GM12864 (cell line): ENCODE data around the gene HLF.

ENCODE experiments used
- DNase-seq: peaks from one replicate; pipeline ENCODE4 v3.0.0-alpha.2; 2011; ENCODE audit warnings: low read depth
- H3K4me3 ChIP-seq: 2 replicates; pipeline ENCODE4 v1.5.1; 2011; ENCODE audit warnings: mild to moderate bottlenecking, low read depth, low read length, control low read depth
- CTCF ChIP-seq: IDR thresholded peaks from 2 replicates; pipeline ENCODE4 v1.5.1; 2011; ENCODE audit warnings: low read depth, mild to moderate bottlenecking, moderate library complexity, low read length, control low read depth, inconsistent platforms; ENCODE audit errors: missing control alignments

The HLF gene

GRCh38 chr17:55268649-55269480, 4.1 kb downstream of the HLF start:
- no peak overlapping the region for H3K4me3 ChIP-seq
- DNase-seq = no peak
- no peak for TF ChIP-seq CTCF

- no peak for TF ChIP-seq CTCF
- no peak overlapping the region for H3K4me3 ChIP-seq
- DNase-seq = no peak
Measured at GRCh38 chr17:55269894-55270293, 5.1 kb downstream of the HLF start.

- DNase-seq = no peak
- H3K4me3 ChIP-seq = no peak overlapping the region
- no peak for TF ChIP-seq CTCF
Measured at GRCh38 chr17:55271223-55271571, 6.4 kb downstream of the HLF start.

GRCh38 chr17:55271958-55272710, 7.4 kb downstream of the HLF start:
- no peak overlapping the region for H3K4me3 ChIP-seq
- no peak for TF ChIP-seq CTCF
- DNase-seq = no peak

GRCh38 chr17:55272711-55273578, 8.2 kb downstream of the HLF start:
- TF ChIP-seq CTCF = no peak
- no peak for DNase-seq
- no peak overlapping the region for H3K4me3 ChIP-seq

- no peak for DNase-seq
- TF ChIP-seq CTCF = no peak
- H3K4me3 ChIP-seq = no peak overlapping the region
Measured at GRCh38 chr17:55273579-55274354, 9.0 kb downstream of the HLF start.
